Endothelial cell of umbilical vein (primary cell): ENCODE data around the gene ABHD17A. TPM values are rescaled to one million over a fixed set of nuclear protein-coding genes. Genes with fewer than 3 reads are reported as not detected.

ENCODE experiments used
- BruUV-seq: library from RNA; stranded (reverse); fragments of 400-500 nt; replicated peaks from 2 replicates; lab custom pipeline; 2021; lab: Mats Ljungman, UMichigan
- CTCF ChIA-PET: fragments of 300-600, 350-600 bp; sonication (Branson Sonifier 250); formaldehyde crosslinking; loops from one replicate; lab custom pipeline; 2021; ENCODE audit warnings: antibody characterized with exemption, inconsistent platforms; lab: Charles Lee
- POLR2A ChIA-PET: fragments of 300-600, 350-600 bp; sonication (Branson Sonifier 250); formaldehyde crosslinking; loops from one replicate; lab custom pipeline; 2021; ENCODE audit warnings: antibody characterized with exemption, inconsistent platforms; lab: Charles Lee
- DNase-seq: peaks from one replicate; pipeline ENCODE4 v3.0.0-alpha.2; 2011; ENCODE audit warnings: low read depth, low spot score
- FAIRE-seq: peaks from 2 replicates; lab custom pipeline; 2011; peaks lifted over from hg19 to GRCh38; lab: Jason Lieb, UNC
- H2AFZ ChIP-seq: 2 replicates; pipeline ENCODE4 v1.6.0; 2012; ENCODE audit warnings: low read depth, low read length, control low read depth, inconsistent platforms
- H3K27ac ChIP-seq: 2 replicates; pipeline ENCODE4 v1.5.1; 2011; ENCODE audit warnings: low read depth, mild to moderate bottlenecking, control low read depth, low read length, moderate library complexity; ENCODE audit not compliant: insufficient read depth
- H3K27me3 ChIP-seq, 2 experiments: 2 replicates each; pipeline versions ENCODE4 v1.6.0 to v1.6.1; 2011; ENCODE audit warnings: low read length in 2 of 2, mixed read lengths in 1 of 2; ENCODE audit not compliant: control insufficient read depth in 2 of 2, insufficient read depth in 2 of 2
- H3K36me3 ChIP-seq, 2 experiments: 2 replicates in 1 of 2; 3 replicates in 1 of 2; pipeline ENCODE4 v1.5.1; 2011; ENCODE audit warnings: low read length in 2 of 2, mild to moderate bottlenecking in 1 of 2, moderate library complexity in 1 of 2; ENCODE audit not compliant: control insufficient read depth in 2 of 2, insufficient read depth in 2 of 2; ENCODE audit errors: extremely low read depth in 1 of 2
- H3K4me1 ChIP-seq: 3 replicates; pipeline ENCODE4 v1.5.1; 2011; ENCODE audit warnings: mild to moderate bottlenecking, low read length; ENCODE audit not compliant: control insufficient read depth, insufficient read depth; ENCODE audit errors: extremely low read depth
- H3K4me2 ChIP-seq: 2 replicates; pipeline ENCODE4 v1.6.1; 2011; ENCODE audit warnings: low read length, control low read depth, mixed read lengths; ENCODE audit not compliant: insufficient read depth
- H3K4me3 ChIP-seq, 3 experiments: fragments of 200-600 bp in 1 of 3; sonication (generic), shearing (Covaris generic) in 1 of 3; replicated peaks in 1 of 3; 2 replicates each; pipeline ENCODE4 v1.5.1; 2011 to 2016; ENCODE audit warnings: control low read depth in 3 of 3, low read length in 3 of 3, mild to moderate bottlenecking in 2 of 3, inconsistent platforms in 1 of 3, low read depth in 1 of 3, moderate library complexity in 1 of 3; ENCODE audit not compliant: insufficient read depth in 1 of 3
- H3K79me2 ChIP-seq: 2 replicates; pipeline ENCODE4 v1.6.0; 2012; ENCODE audit warnings: low read length, inconsistent platforms; ENCODE audit not compliant: control insufficient read depth, insufficient read depth
- H3K9ac ChIP-seq: replicated peaks from 2 replicates; pipeline ENCODE3; 2011; ENCODE audit warnings: low read length, control low read depth; ENCODE audit not compliant: insufficient read depth; ENCODE audit errors: extremely low read depth
- H3K9me1 ChIP-seq: replicated peaks from 3 replicates; pipeline ENCODE4 v1.6.0; 2011; ENCODE audit warnings: mild to moderate bottlenecking, low read length; ENCODE audit not compliant: control insufficient read depth, insufficient read depth; ENCODE audit errors: extremely low read depth
- H3K9me3 ChIP-seq: replicated peaks from 2 replicates; pipeline ENCODE4 v1.5.1; 2012; ENCODE audit warnings: low read length, inconsistent platforms; ENCODE audit not compliant: control insufficient read depth, insufficient read depth
- H4K20me1 ChIP-seq: replicated peaks from 2 replicates; pipeline ENCODE3; 2011; ENCODE audit warnings: mild to moderate bottlenecking, low read length; ENCODE audit not compliant: control insufficient read depth, insufficient read depth; ENCODE audit errors: extremely low read depth
- CTCF ChIP-seq, 2 donors: IDR thresholded peaks; 1 replicate in 1 of 2; 2 replicates in 1 of 2; pipeline ENCODE4 v1.5.1; 2011; ENCODE audit warnings: low read length in 2 of 2, mild to moderate bottlenecking in 2 of 2, moderate library complexity in 2 of 2, control low read depth in 1 of 2, inconsistent platforms in 1 of 2, low read depth in 1 of 2; ENCODE audit not compliant: insufficient read depth in 1 of 2; ENCODE audit errors: extremely low read depth in 1 of 2
- EZH2 ChIP-seq: IDR thresholded peaks from 2 replicates; pipeline ENCODE4 v1.6.1; 2012; ENCODE audit warnings: borderline replicate concordance, low read depth, mild to moderate bottlenecking, moderate library complexity, low read length, inconsistent platforms; ENCODE audit not compliant: severe bottlenecking
- FOS ChIP-seq: IDR thresholded peaks from 2 replicates; pipeline ENCODE4 v1.6.1; 2011; ENCODE audit warnings: mild to moderate bottlenecking, low read length, moderate library complexity, borderline replicate concordance; ENCODE audit not compliant: insufficient read depth
- GATA2 ChIP-seq: IDR thresholded peaks from 2 replicates; pipeline ENCODE4 v1.7.0; 2011; ENCODE audit warnings: low read depth, mild to moderate bottlenecking, moderate library complexity, mixed read lengths, low read length; ENCODE audit not compliant: insufficient read length, insufficient read depth
- JUN ChIP-seq: IDR thresholded peaks from 2 replicates; pipeline ENCODE4 v1.6.1; 2011; ENCODE audit warnings: borderline replicate concordance, low read depth; ENCODE audit not compliant: insufficient read length, insufficient read depth
- MYC ChIP-seq: IDR thresholded peaks from one replicate; pipeline ENCODE4 v1.6.1; 2011; ENCODE audit warnings: mild to moderate bottlenecking, low read depth, low read length
- POLR2A ChIP-seq: IDR thresholded peaks from 2 replicates; pipeline ENCODE4 v1.6.1; 2012; ENCODE audit warnings: low read depth, mild to moderate bottlenecking, control low read depth, low read length
- POLR2AphosphoS5 ChIP-seq: IDR thresholded peaks from 2 replicates; pipeline ENCODE4 v1.6.1; 2012; ENCODE audit warnings: low read depth, mild to moderate bottlenecking, control low read depth, low read length, moderate library complexity; ENCODE audit not compliant: insufficient read depth
- dilution Hi-C: fragments of 300-500 bp; cut with MboI; formaldehyde crosslinking; loops from one replicate; pipeline ENCODE4 v1.15.0; 2019; ENCODE audit warnings: low sequenced_read_pairs; ENCODE audit not compliant: extremely low pct_ligation_motif_present
- intact Hi-C: fragments of 100-400 bp; cut with micrococcal nuclease; formaldehyde crosslinking; loops from one replicate; pipeline ENCODE4 v1.10.0; 2022
- polyA plus RNA-seq, 4 experiments: library from polyadenylated mRNA; depleted of rRNA in 3 of 4; stranded (reverse) in 3 of 4; unstranded in 1 of 4; fragments of >200 nt; gene quantifications; 2 replicates each; pipeline versions ENCODE4 v1.2.1 to v1.2.3, GENCODE V29; 2011 to 2012; ENCODE audit warnings: missing spikeins in 1 of 4
- total RNA-seq: library from RNA; stranded (reverse); gene quantifications from 2 replicates; pipeline ENCODE4 v1.2.3, GENCODE V29; 2021
- TF ChIP-seq, protein P1 (sequence below): IDR thresholded peaks from 2 replicates; pipeline ENCODE4 v1.6.1; 2011; ENCODE audit not compliant: insufficient read depth, insufficient read length

Gene ABHD17A
- total and polyA plus RNA-seq, 2 donors (not counting 3 experiments of a cell fraction or from before 2014, with no cell fraction given) = 89.8 to 143 TPM

DNA sequence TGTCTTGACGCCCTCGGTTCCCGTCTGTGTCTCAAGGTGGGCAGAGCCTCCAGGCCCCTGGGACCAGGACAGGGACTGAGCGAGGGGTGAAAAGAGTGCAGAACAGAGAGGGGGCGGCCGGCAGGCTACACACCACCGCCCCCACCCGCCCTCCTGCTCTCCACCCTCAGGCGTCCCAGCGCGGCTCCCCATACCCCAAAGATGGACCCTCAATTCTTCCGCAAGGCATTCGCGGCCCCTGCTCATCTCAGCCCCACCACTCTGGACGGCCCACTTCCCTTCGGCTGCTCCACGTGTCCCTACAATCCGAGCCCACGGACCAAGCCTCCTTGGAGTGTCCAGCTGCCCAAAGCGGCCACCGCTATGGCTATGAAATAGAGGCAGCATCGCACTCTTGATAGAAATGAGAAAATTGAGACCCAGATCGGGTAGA is 23.7 kb downstream of the ABHD17A start:
- no peaks in the 10 kb centered on the region for H3K36me3 ChIP-seq
- peaks cover 62% of the 10 kb centered on the region for H3K79me2 ChIP-seq
- H3K4me3 ChIP-seq = peak overlapping the region; percentile 78 to 99 (median 85)
- H3K9ac ChIP-seq = peak overlapping the region; percentile 82
- TF ChIP-seq, protein P1, sequence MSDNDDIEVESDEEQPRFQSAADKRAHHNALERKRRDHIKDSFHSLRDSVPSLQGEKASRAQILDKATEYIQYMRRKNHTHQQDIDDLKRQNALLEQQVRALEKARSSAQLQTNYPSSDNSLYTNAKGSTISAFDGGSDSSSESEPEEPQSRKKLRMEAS = peak; percentile 50
- TF ChIP-seq GATA2 = no peak
- peak overlapping the region; percentile 89 for H3K4me2 ChIP-seq
- CTCF ChIA-PET = no interaction called here
- no peaks in the 10 kb centered on the region for H4K20me1 ChIP-seq
- H3K4me1 ChIP-seq = peaks cover 35% of the 10 kb centered on the region
- H3K9me1 ChIP-seq = no peaks in the 10 kb centered on the region
- DNase-seq (no peak), FAIRE-seq (peak; percentile 77)
- POLR2A ChIA-PET = no interaction called here
- H3K9me3 ChIP-seq = no peaks in the 10 kb centered on the region
- peak overlapping the region; percentile 4 for H3K27ac ChIP-seq
- BruUV-seq = no TSS peak
- dilution Hi-C loops = no loop called here
- intact Hi-C loops = no loop called here
- H2AFZ ChIP-seq = no peak overlapping the region
- H3K27me3 ChIP-seq = no peaks in the 10 kb centered on the region

GRCh38 chr19:1860821-1861598 is 24.3 kb downstream of the ABHD17A start:
- Histone ChIP-seq H3K9me1 (no peaks in the 10 kb centered on the region), H3K4me3 (peak overlapping the region; percentile 78 to 99 (median 85)), H3K9me3 (no peaks in the 10 kb centered on the region), H3K4me2 (peak overlapping the region; percentile 89), H2AFZ (no peak overlapping the region), H3K9ac (peak overlapping the region; percentile 82), H3K36me3 (no peaks in the 10 kb centered on the region), H3K4me1 (peaks cover 41% of the 10 kb centered on the region), H3K27me3 (no peaks in the 10 kb centered on the region), H4K20me1 (no peaks in the 10 kb centered on the region), H3K79me2 (peaks cover 68% of the 10 kb centered on the region), H3K27ac (no peak overlapping the region)
- no peak for FAIRE-seq
- DNase-seq = no peak
- TF ChIP-seq MYC (no peak), GATA2 (no peak), POLR2A (no peak), CTCF (IDR thresholded peaks at IDR 0.05; ENCODE audit: extremely low read depth in 1 of 2, insufficient read depth in 1 of 2, low read depth in 1 of 2, low read length in 2 of 2) (no peak), POLR2AphosphoS5 (no peak), JUN (no peak), FOS (no peak), EZH2 (no peak)
- TF ChIP-seq, protein P1 = no peak
- intact Hi-C loops (no loop called here), dilution Hi-C loops (no loop called here)
- no TSS peak for BruUV-seq
- POLR2A ChIA-PET = no interaction called here
- CTCF ChIA-PET = no interaction called here
